Activated T-helper 1 cell treated with anti-CD3 and anti-CD28 coated beads, Interleukin-12 subunit alpha, Interleukin-12 subunit beta, Interleukin-2, Interleukin-4 antibody, amounts not matched to agents 30 ng/mL and 10 ng/mL and 1 ng/mL, durations not matched to agents 14 hours and 24 hours and 36 hours (primary cell): Measurements from ENCODE around the gene COL4A2. TPM values are rescaled to one million over a fixed set of nuclear protein-coding genes. Genes with fewer than 3 reads are reported as not detected.

Experiments used
- DNase-seq: peaks from one replicate; pipeline ENCODE4 v3.0.0; 2021; ENCODE audit warnings: low spot score
- H3K27ac Mint-ChIP-seq: one replicate; pipeline ENCODE4 v1.8.0; 2021; ENCODE audit warnings: mild to moderate bottlenecking, mixed read lengths
- H3K27me3 Mint-ChIP-seq: one replicate; pipeline ENCODE4 v1.8.0; 2022; ENCODE audit warnings: mild to moderate bottlenecking, moderate library complexity, mixed read lengths; ENCODE audit not compliant: insufficient read depth
- H3K36me3 Mint-ChIP-seq: one replicate; pipeline ENCODE4 v1.8.0; 2021; ENCODE audit warnings: low read depth, mixed read lengths
- H3K4me1 Mint-ChIP-seq: one replicate; pipeline ENCODE4 v1.8.0; 2021; ENCODE audit warnings: low read depth, mixed read lengths
- H3K4me3 Mint-ChIP-seq: one replicate; pipeline ENCODE4 v1.8.0; 2021; ENCODE audit warnings: mild to moderate bottlenecking, moderate library complexity, mixed read lengths
- H3K9me3 Mint-ChIP-seq: one replicate; pipeline ENCODE4 v1.8.0; 2021; ENCODE audit warnings: mixed read lengths
- intact Hi-C: fragments of 100-400 bp; cut with micrococcal nuclease; formaldehyde crosslinking; loops from one replicate; pipeline ENCODE4 v1.15.1; 2024
- total RNA-seq: library from RNA; stranded (reverse); gene quantifications from 2 replicates; pipeline ENCODE4 v1.2.3, GENCODE V29; 2022

COL4A2 gene
- total RNA-seq, 1 donor from 2014 or later, result not detected

DNA sequence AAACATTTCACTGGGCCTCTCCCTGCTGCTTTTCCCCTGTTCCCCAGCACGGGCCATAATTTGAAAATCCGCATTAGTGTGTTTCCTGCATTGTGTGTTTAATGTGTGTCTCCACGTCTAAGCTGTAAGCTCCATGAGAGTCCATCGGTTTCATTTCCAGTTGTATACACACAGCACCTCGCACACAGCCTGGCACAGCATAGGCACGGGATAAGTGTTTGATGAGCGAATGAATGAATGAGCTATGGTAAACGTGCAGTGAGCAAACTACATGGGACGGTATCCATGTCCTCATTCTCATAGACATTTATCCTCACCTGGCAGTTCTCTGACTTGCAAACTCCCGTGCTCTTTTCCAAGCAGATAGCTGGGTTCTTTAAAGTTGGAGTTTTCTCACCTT lies 148.4 kb downstream of the COL4A2 start:
- H3K4me1 Mint-ChIP-seq, result peaks cover 6% of the 10 kb centered on the region
- H3K9me3 Mint-ChIP-seq, result no peaks in the 10 kb centered on the region
- no peak overlapping the region for H3K27ac Mint-ChIP-seq
- H3K27me3 Mint-ChIP-seq, result peaks cover 16% of the 10 kb centered on the region
- no peaks in the 10 kb centered on the region for H3K36me3 Mint-ChIP-seq
- no peak overlapping the region for H3K4me3 Mint-ChIP-seq
- no peak for DNase-seq
- intact Hi-C loops, result loop anchor here (5.0 to 10.0 kb wide), 3 partner anchors 107 to 1987 kb away; partner anchors contain the start of genes NAXD and RAB20

DNA sequence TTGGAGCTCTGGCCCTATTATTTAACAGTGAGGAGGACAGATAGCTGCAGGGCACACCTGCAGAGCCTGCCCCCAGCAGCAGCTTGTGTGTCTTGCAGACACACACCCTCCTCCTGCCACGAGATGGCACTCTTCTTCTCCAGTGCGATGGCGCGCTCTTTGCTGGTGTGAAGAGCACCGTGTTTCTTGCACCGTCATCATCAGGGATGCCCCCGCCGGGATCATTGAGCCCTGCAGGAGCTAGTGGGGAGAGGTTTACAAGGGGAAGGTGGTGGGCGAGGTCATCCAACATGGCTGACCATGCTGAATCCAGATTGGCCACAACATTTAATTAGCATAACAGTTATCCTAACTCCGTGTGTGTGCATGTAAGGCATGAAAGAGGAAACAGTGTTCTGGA lies 148.9 kb downstream of the COL4A2 start:
- Mint-ChIP-seq H3K9me3 (no peaks in the 10 kb centered on the region), H3K36me3 (no peaks in the 10 kb centered on the region), H3K27ac (no peak overlapping the region), H3K4me1 (peaks cover 6% of the 10 kb centered on the region), H3K4me3 (peak overlapping the region; percentile 7), H3K27me3 (peaks cover 16% of the 10 kb centered on the region)
- peak; percentile 51 for DNase-seq
- intact Hi-C loops, result loop anchor here (1.0 to 10.0 kb wide), 5 partner anchors 106 to 1986 kb away; partner anchors contain the start of genes NAXD and RAB20

DNA sequence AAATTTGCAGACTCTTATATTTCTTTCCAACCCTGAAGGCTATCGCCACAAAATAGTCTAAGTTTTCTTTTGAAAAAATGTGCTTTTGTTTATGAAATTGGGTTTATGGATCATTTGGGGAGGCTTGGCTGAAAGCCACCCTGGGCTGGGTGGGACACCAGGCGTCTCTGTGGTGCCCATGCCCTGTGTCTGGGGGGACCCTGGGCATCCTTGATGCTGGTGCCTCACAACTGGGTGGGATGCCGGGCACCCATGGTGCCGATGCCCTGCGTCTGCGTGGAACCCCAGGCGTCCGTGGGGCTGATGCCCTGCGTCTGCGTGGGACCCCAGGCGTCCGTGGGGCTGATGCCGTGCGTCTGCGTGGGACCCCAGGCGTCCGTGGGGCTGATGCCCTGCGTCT lies 149.5 kb downstream of the COL4A2 start:
- Mint-ChIP-seq H3K27me3 (peaks cover 12% of the 10 kb centered on the region), H3K4me3 (no peak overlapping the region), H3K36me3 (no peaks in the 10 kb centered on the region), H3K9me3 (no peaks in the 10 kb centered on the region), H3K27ac (no peak overlapping the region), H3K4me1 (peaks cover 6% of the 10 kb centered on the region)
- intact Hi-C loops, result loop anchor here (1.0 to 10.0 kb wide), 5 partner anchors 106 to 1986 kb away; partner anchors contain the start of genes NAXD and RAB20
- no peak for DNase-seq

GRCh38 chr13:110457361-110457760 lies 150.3 kb downstream of the COL4A2 start:
- Mint-ChIP-seq H3K36me3 (no peaks in the 10 kb centered on the region), H3K4me1 (peaks cover 6% of the 10 kb centered on the region), H3K9me3 (no peaks in the 10 kb centered on the region), H3K4me3 (no peak overlapping the region), H3K27me3 (peaks cover 12% of the 10 kb centered on the region), H3K27ac (no peak overlapping the region)
- no peak for DNase-seq
- intact Hi-C loops, result loop anchor here (5.0 to 10.0 kb wide), 3 partner anchors 105 to 1985 kb away; partner anchors contain the start of genes NAXD and RAB20

GRCh38 chr13:110458017-110458416 lies 150.9 kb downstream of the COL4A2 start:
- no peak overlapping the region for H3K27ac Mint-ChIP-seq
- H3K4me1 Mint-ChIP-seq, result peaks cover 6% of the 10 kb centered on the region
- H3K4me3 Mint-ChIP-seq, result no peak overlapping the region
- no peak for DNase-seq
- no peaks in the 10 kb centered on the region for H3K36me3 Mint-ChIP-seq
- no peaks in the 10 kb centered on the region for H3K9me3 Mint-ChIP-seq
- H3K27me3 Mint-ChIP-seq, result peaks cover 12% of the 10 kb centered on the region
- intact Hi-C loops, result loop anchor here (5.0 to 10.0 kb wide), 3 partner anchors 104 to 1984 kb away; partner anchors contain the start of genes NAXD and RAB20

GRCh38 chr13:110458594-110459365 lies 151.7 kb downstream of the COL4A2 start:
- Mint-ChIP-seq H3K4me1 (peaks cover 6% of the 10 kb centered on the region), H3K9me3 (no peaks in the 10 kb centered on the region), H3K36me3 (no peaks in the 10 kb centered on the region), H3K27ac (no peak overlapping the region), H3K4me3 (no peak overlapping the region), H3K27me3 (peaks cover 12% of the 10 kb centered on the region)
- intact Hi-C loops, result loop anchor here (5.0 to 10.0 kb wide), 3 partner anchors 104 to 1984 kb away; partner anchors contain the start of genes NAXD and RAB20
- no peak for DNase-seq

DNA sequence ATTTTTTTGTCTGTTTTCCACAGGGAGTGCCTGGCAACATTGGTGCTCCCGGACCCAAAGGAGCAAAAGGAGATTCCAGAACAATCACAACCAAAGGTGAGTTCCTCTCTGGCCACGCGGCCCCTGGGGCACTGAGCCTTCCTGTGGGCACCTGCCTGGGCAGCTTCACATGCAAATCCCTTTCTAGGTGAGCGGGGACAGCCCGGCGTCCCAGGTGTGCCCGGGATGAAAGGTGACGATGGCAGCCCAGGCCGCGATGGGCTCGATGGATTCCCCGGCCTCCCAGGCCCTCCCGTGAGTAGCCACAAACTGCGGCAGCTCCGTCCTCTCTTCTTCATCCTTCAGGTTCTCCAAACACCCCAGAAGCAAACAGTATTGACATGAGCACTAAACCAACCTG lies 155.0 kb downstream of the COL4A2 start:
- no peaks in the 10 kb centered on the region for H3K36me3 Mint-ChIP-seq
- intact Hi-C loops, result no loop called here
- H3K27me3 Mint-ChIP-seq, result peaks cover 2% of the 10 kb centered on the region
- H3K4me1 Mint-ChIP-seq, result no peaks in the 10 kb centered on the region
- H3K9me3 Mint-ChIP-seq, result no peaks in the 10 kb centered on the region
- H3K4me3 Mint-ChIP-seq, result no peak overlapping the region
- no peak for DNase-seq
- H3K27ac Mint-ChIP-seq, result no peak overlapping the region

DNA sequence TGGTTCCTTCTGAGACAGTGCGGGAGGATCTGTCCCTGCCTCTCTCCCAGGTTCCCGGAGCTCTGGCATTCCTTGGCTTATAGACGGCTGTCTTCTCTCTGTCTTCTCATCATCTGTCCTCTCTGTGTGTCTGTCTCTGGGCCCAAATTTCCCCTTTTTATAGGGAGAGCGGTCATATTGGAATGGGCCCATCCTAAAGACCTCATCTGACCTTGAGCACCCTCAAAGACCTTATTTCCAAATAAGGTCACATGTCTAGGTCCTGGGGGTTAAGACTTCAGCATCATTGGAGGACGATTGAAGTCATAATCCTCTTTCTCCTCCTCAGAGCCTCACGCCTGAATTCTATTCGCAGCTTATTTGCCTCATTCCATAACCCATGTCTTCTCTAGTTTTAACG lies 156.1 kb downstream of the COL4A2 start:
- Mint-ChIP-seq H3K4me1 (no peaks in the 10 kb centered on the region), H3K9me3 (no peaks in the 10 kb centered on the region), H3K27me3 (no peaks in the 10 kb centered on the region), H3K36me3 (no peaks in the 10 kb centered on the region), H3K4me3 (no peak overlapping the region), H3K27ac (no peak overlapping the region)
- no peak for DNase-seq
- intact Hi-C loops, result no loop called here

DNA sequence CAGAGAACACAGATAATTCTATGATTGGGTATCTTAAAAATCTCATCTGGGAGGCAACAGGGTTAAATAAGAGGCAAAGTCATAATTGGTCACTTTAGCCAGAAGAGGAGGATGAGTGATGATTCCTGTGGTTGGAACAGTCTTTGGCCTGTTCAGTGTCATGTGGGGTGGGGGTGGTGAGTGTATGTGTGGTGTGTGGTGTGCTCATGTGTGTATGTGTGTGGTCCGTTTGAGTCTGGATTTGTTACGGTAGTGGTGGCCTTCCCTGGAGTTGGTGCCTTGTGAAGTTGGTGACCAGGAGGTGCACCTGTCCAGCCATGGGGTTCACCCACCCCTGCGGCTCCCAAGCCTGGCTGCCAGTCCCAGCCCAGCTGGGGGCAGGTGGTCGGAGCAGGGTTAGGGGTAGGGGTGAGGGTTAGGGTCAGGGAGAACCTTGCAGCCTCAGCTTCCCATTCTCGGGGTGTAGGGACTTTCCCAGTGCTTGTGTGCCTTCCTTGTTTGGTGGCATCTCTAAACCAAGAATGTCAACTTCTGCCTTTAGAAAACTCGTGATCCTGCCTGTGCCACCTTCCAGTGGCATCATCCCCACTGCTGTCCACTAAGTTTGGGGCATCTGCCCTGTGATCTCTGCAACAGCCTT lies 156.9 kb downstream of the COL4A2 start:
- DNase-seq, result no peak
- Mint-ChIP-seq H3K27me3 (no peaks in the 10 kb centered on the region), H3K36me3 (no peaks in the 10 kb centered on the region), H3K4me3 (no peak overlapping the region), H3K9me3 (no peaks in the 10 kb centered on the region), H3K4me1 (no peaks in the 10 kb centered on the region), H3K27ac (no peak overlapping the region)
- intact Hi-C loops, result no loop called here

DNA sequence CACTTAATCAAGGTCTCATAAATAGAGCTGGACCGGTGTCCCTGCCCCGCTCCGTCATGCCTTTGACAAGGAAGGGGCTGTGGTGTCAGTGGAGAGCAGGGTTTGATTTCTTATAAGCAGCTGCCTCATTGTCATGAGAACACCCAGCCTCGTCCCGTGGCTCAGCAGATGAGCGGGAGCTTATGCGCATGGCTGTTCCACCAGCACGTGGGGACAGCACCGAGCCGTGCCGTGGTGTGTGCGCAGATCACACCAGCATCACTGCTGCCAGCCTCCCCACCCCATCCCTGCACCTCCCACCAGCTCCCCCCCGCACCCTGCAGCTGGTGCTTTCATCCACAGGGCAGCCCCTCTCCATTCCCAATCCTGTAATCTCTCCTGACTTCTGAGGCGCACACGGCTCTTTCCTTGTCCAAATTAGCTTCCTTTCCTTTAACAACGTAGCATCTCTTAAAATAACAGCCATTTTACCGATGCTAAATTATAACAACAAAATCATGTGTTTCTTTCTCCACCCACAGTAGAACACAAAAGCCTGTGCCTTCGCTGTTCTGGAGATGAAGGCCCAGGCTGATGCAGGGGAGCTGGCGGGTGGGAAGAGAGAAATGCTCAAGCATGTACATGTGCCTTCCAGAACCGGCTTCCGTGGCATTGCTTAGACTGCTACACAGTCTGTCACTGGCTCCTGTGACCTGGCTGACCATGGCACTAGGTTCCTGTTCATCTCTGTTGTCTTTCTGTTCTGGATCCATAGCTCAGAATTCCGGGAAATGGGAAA lies 157.7 kb downstream of the COL4A2 start:
- H3K36me3 Mint-ChIP-seq, result no peaks in the 10 kb centered on the region

GRCh38 chr13:110465696-110466095 lies 158.6 kb downstream of the COL4A2 start:
- no peak overlapping the region for H3K27ac Mint-ChIP-seq
- no peaks in the 10 kb centered on the region for H3K36me3 Mint-ChIP-seq
- peaks cover 4% of the 10 kb centered on the region for H3K27me3 Mint-ChIP-seq
- no peak for DNase-seq
- no peaks in the 10 kb centered on the region for H3K9me3 Mint-ChIP-seq
- no peaks in the 10 kb centered on the region for H3K4me1 Mint-ChIP-seq
- no peak overlapping the region for H3K4me3 Mint-ChIP-seq
- intact Hi-C loops, result no loop called here

More for the DNA sequence above, 157.7 kb downstream of the COL4A2 start:
- intact Hi-C loops, result no loop called here
- Mint-ChIP-seq H3K27ac (no peak overlapping the region), H3K4me3 (no peak overlapping the region), H3K4me1 (no peaks in the 10 kb centered on the region), H3K9me3 (no peaks in the 10 kb centered on the region), H3K27me3 (no peaks in the 10 kb centered on the region)
- no peak for DNase-seq

DNA sequence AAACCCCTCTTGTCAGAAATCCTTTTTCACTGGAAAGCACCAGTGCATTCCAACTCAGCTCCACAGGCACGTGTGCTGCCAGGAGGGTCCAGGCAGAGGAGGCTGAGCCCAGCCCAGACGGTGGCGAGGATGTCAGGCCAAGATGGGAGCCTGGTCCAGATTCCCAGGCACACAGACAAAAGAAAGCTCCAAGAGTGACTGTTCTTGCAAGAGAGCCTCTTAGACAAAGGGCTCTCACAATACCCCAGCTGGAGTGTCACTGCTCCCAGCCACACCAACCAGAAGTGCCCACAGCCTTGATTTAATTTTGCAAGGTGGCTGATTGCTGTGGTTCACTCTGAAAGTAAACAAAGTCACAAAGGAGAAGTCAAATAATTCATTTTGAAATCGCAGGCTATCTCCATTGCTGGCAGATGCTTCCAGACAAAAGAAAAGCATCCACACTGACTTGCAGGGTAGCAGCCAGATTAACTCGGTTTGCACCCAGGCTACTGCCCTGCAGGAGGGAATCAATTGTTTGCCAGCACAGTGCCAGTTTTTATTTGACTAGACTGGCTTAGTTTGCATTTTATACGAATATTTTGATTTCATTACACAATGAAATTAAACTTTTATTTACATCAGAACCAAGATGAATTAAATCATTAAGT lies 159.3 kb downstream of the COL4A2 start:
- H3K4me1 Mint-ChIP-seq, result no peaks in the 10 kb centered on the region
- no peaks in the 10 kb centered on the region for H3K9me3 Mint-ChIP-seq
- DNase-seq, result no peak
- no peak overlapping the region for H3K4me3 Mint-ChIP-seq
- no peaks in the 10 kb centered on the region for H3K36me3 Mint-ChIP-seq
- H3K27me3 Mint-ChIP-seq, result peaks cover 6% of the 10 kb centered on the region
- H3K27ac Mint-ChIP-seq, result no peak overlapping the region
- intact Hi-C loops, result no loop called here
